K562 (cell line): Measurements from ENCODE around the gene HEATR3. TPM values are rescaled to one million over a fixed set of nuclear protein-coding genes. Genes with fewer than 3 reads are reported as not detected.

Source experiments
- ETV6 ChIP-seq, 3 experiments: fragments of 150-350 bp in 1 of 3; sonication (generic) in 1 of 3; formaldehyde crosslinking in 1 of 3; IDR thresholded peaks; 2 replicates each; pipeline versions ENCODE4 v1.6.1 to v1.8.0; 2014 to 2022; ENCODE audit warnings: borderline replicate concordance in 2 of 3, low read depth in 2 of 3, antibody characterized with exemption in 1 of 3, low read length in 1 of 3, mild to moderate bottlenecking in 1 of 3, missing genetic modification reagents in 1 of 3
- FOXK1 ChIP-seq: sonication (generic); formaldehyde crosslinking; IDR thresholded peaks from 2 replicates; pipeline ENCODE4 v1.8.0; 2022; ENCODE audit warnings: missing genetic modification reagents, mild to moderate bottlenecking, borderline replicate concordance
- NONO ChIP-seq, 2 experiments: fragments of 200-400 bp in 1 of 2; fragments of 450-650 bp in 1 of 2; formaldehyde crosslinking in 1 of 2; IDR thresholded peaks; 2 replicates each; pipeline ENCODE4 v1.6.1; 2017; ENCODE audit warnings: low read depth in 2 of 2, mild to moderate bottlenecking in 2 of 2, moderate library complexity in 2 of 2, low read length in 1 of 2
- NR4A1 ChIP-seq, 2 experiments: fragments of 250-450 bp in 1 of 2; fragments of 450-650 bp in 1 of 2; sonication (Bioruptor Pico) in 1 of 2; IDR thresholded peaks; 2 replicates each; pipeline versions ENCODE4 v1.4.0 to v1.6.1; 2016 to 2020; ENCODE audit warnings: mild to moderate bottlenecking in 2 of 2, missing compliant biosample characterization in 1 of 2, missing genetic modification characterization in 1 of 2, moderate library complexity in 1 of 2
- RBFOX2 ChIP-seq: fragments of 200-400 bp; formaldehyde crosslinking; IDR thresholded peaks from 2 replicates; pipeline ENCODE4 v1.6.1; 2017; ENCODE audit warnings: low read depth, mild to moderate bottlenecking, low read length, moderate library complexity
- RBM34 ChIP-seq: fragments of 200-400 bp; formaldehyde crosslinking; IDR thresholded peaks from 2 replicates; pipeline ENCODE4 v1.6.1; 2018; ENCODE audit warnings: low read length, borderline replicate concordance; ENCODE audit not compliant: insufficient read depth
- SAFB ChIP-seq: fragments of 200-400 bp; formaldehyde crosslinking; IDR thresholded peaks from 2 replicates; pipeline ENCODE4 v1.6.1; 2017; ENCODE audit warnings: low read depth, low read length, borderline replicate concordance
- ZNF175 ChIP-seq: fragments of 200-800 bp; sonication (Bioruptor generic); IDR thresholded peaks from 2 replicates; pipeline ENCODE4 v1.6.1; 2016; ENCODE audit warnings: low read depth, mild to moderate bottlenecking, missing genetic modification characterization, missing compliant biosample characterization
- ZNF23 ChIP-seq: fragments of 250-450 bp; sonication (Bioruptor Pico); IDR thresholded peaks from 2 replicates; pipeline ENCODE4 v1.4.0; 2020; ENCODE audit warnings: mild to moderate bottlenecking
- ZNF24 ChIP-seq: fragments of 450-650 bp; IDR thresholded peaks from 2 replicates; pipeline ENCODE4 v1.6.1; 2016
- ZNF584 ChIP-seq: fragments of 200-800 bp; sonication (Bioruptor generic); IDR thresholded peaks from 2 replicates; pipeline ENCODE4 v1.6.1; 2016; ENCODE audit warnings: low read depth, mild to moderate bottlenecking, missing genetic modification characterization, missing compliant biosample characterization
- polyA plus RNA-seq, 8 experiments: library from polyadenylated mRNA; depleted of rRNA in 4 of 8; stranded (reverse) in 5 of 8; unstranded in 3 of 8; fragments of >200 nt; fragmentation: Nextera tagmentation in 2 of 8; fragmentation: Illumina TruSeq in 1 of 8; extraction: Ambion mirVana in 2 of 8; extraction: Trizol in 1 of 8; gene quantifications; 2 replicates each; pipeline versions ENCODE4 v1.2.1 to v1.2.3, GENCODE V29; 2011 to 2014; ENCODE audit warnings: inconsistent platforms in 1 of 8, missing spikeins in 1 of 8
- total RNA-seq, 7 experiments: library from RNA; depleted of rRNA in 6 of 7; stranded (reverse); fragments of >200 nt in 6 of 7; fragmentation: Illumina TruSeq in 2 of 7; extraction: Trizol in 2 of 7; gene quantifications; 2 replicates each; pipeline versions ENCODE4 v1.2.1 to v1.2.3, GENCODE V29; 2011 to 2021; ENCODE audit warnings: low replicate concordance in 1 of 7
- TF ChIP-seq, protein P1 (sequence below): sonication (generic); formaldehyde crosslinking; IDR thresholded peaks from 2 replicates; pipeline ENCODE4 v1.8.0; 2022; ENCODE audit warnings: missing genetic modification reagents, mild to moderate bottlenecking, moderate library complexity, borderline replicate concordance
- TF ChIP-seq, protein P2 (sequence below), 2 experiments: IDR thresholded peaks; 2 replicates each; pipeline ENCODE4 v1.6.1; 2011; ENCODE audit warnings: borderline replicate concordance in 1 of 2, control low read depth in 1 of 2, low read depth in 1 of 2, low read length in 1 of 2, mild to moderate bottlenecking in 1 of 2, mixed read lengths in 1 of 2, moderate library complexity in 1 of 2; ENCODE audit not compliant: insufficient read depth in 1 of 2, insufficient read length in 1 of 2, poor library complexity in 1 of 2, severe bottlenecking in 1 of 2; ENCODE audit errors: extremely low read depth in 1 of 2
- TF ChIP-seq, protein P3 (sequence below), 2 experiments: IDR thresholded peaks; 2 replicates each; pipeline ENCODE4 v1.6.1; 2012; ENCODE audit warnings: improper control_type of control experiment in 2 of 2, low read depth in 2 of 2, low read length in 2 of 2, borderline replicate concordance in 1 of 2
- TF ChIP-seq, protein P4 (sequence below): IDR thresholded peaks from 3 replicates; pipeline ENCODE4 v1.6.1; 2011; ENCODE audit warnings: borderline replicate concordance, mild to moderate bottlenecking, moderate library complexity; ENCODE audit not compliant: insufficient read length; ENCODE audit errors: extremely low read depth

Gene HEATR3
- total and polyA plus RNA-seq, 9 of the 15 experiments (the other 6 are each of a cell fraction or from before 2014, with no cell fraction given), result 1.7 to 30.2 (median 18.8) TPM

DNA sequence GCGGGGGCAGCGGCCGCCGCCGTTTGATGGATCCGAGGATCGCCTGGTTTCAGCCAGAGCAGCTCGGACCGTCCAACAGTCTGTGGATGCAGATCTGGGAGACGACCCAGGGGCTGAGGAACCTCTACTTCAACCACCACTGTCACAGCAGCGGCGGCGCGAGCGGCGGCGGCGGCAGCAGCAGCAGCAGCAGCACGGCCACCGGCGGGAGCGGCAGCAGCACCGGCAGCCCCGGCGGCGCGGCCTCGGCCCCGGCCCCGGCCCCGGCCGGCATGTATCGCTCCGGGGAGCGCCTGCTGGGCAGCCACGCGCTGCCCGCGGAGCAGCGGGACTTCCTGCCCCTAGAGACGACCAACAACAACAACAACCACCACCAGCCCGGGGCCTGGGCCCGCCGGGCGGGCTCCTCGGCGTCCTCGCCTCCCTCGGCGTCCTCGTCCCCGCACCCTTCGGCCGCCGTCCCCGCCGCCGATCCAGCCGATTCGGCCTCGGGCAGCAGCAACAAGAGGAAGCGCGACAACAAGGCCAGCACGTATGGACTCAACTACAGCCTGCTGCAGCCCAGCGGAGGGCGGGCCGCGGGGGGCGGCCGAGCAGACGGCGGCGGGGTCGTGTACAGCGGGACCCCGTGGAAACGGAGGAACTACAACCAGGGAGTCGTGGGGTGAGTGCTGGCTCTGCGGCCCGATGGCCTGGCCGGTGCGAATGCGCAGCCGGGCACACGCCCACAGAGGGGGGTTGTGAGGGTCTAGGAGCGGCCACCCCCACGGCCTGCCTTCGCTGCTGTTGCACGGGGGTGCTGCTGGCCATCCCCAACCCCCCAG, 88.0 kb downstream of the HEATR3 start (continued):
- TF ChIP-seq SAFB (0 out of 2 replicates have a peak, but pooled peaks have one; percentile 29), ZNF175 (CRISPR knock-in tag) (no peak), ZNF23 (CRISPR knock-in tag) (no peak), RBFOX2 (peak; percentile 67), ETV6 (IDR thresholded peaks at IDR 0.05; ENCODE audit: borderline replicate concordance in 1 of 2, low read depth in 2 of 2, low read length in 1 of 2) (no peak), ETV6 (CRISPR knock-in tag; IDR thresholded peaks at IDR 0.05; ENCODE audit: borderline replicate concordance) (no peak), ZNF584 (CRISPR knock-in tag) (no peak), ZNF24 (0 out of 2 replicates have a peak, but pooled peaks have one; percentile 2), NR4A1 (CRISPR knock-in tag; IDR thresholded peaks at IDR 0.05) (0 out of 2 replicates have a peak, but pooled peaks have one; percentile 18), NR4A1 (tag; IDR thresholded peaks at IDR 0.05) (no peak), NONO (IDR thresholded peaks at IDR 0.05; ENCODE audit: low read depth in 2 of 2, low read length in 1 of 2) (0 out of 4 replicates have a peak, but pooled peaks of 1 of the 2 experiments have one; percentile 22), RBM34 (0 out of 2 replicates have a peak, but pooled peaks have one; percentile 44), FOXK1 (CRISPR knock-in tag) (0 out of 2 replicates have a peak, but pooled peaks have one; percentile 23)
- TF ChIP-seq, protein P1, sequence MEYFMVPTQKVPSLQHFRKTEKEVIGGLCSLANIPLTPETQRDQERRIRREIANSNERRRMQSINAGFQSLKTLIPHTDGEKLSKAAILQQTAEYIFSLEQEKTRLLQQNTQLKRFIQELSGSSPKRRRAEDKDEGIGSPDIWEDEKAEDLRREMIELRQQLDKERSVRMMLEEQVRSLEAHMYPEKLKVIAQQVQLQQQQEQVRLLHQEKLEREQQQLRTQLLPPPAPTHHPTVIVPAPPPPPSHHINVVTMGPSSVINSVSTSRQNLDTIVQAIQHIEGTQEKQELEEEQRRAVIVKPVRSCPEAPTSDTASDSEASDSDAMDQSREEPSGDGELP, result peak; percentile 12; the same call in 1 of the 2 replicates
- TF ChIP-seq, protein P2, sequence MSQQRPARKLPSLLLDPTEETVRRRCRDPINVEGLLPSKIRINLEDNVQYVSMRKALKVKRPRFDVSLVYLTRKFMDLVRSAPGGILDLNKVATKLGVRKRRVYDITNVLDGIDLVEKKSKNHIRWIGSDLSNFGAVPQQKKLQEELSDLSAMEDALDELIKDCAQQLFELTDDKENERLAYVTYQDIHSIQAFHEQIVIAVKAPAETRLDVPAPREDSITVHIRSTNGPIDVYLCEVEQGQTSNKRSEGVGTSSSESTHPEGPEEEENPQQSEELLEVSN (IDR thresholded peaks at IDR 0.05; ENCODE audit: borderline replicate concordance in 1 of 2, extremely low read depth in 1 of 2, insufficient read depth in 1 of 2, insufficient read length in 1 of 2, low read depth in 1 of 2, low read length in 1 of 2, poor library complexity in 1 of 2, severe bottlenecking in 1 of 2), result peak in 1 of 2 experiments; percentile 11
- TF ChIP-seq, protein P3, sequence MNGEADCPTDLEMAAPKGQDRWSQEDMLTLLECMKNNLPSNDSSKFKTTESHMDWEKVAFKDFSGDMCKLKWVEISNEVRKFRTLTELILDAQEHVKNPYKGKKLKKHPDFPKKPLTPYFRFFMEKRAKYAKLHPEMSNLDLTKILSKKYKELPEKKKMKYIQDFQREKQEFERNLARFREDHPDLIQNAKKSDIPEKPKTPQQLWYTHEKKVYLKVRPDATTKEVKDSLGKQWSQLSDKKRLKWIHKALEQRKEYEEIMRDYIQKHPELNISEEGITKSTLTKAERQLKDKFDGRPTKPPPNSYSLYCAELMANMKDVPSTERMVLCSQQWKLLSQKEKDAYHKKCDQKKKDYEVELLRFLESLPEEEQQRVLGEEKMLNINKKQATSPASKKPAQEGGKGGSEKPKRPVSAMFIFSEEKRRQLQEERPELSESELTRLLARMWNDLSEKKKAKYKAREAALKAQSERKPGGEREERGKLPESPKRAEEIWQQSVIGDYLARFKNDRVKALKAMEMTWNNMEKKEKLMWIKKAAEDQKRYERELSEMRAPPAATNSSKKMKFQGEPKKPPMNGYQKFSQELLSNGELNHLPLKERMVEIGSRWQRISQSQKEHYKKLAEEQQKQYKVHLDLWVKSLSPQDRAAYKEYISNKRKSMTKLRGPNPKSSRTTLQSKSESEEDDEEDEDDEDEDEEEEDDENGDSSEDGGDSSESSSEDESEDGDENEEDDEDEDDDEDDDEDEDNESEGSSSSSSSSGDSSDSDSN (IDR thresholded peaks at IDR 0.05; ENCODE audit: borderline replicate concordance in 1 of 2, low read depth in 2 of 2, low read length in 2 of 2), result peak in 1 of 2 experiments; percentile 75; a peak in 1 of 4 replicates
- TF ChIP-seq, protein P4, sequence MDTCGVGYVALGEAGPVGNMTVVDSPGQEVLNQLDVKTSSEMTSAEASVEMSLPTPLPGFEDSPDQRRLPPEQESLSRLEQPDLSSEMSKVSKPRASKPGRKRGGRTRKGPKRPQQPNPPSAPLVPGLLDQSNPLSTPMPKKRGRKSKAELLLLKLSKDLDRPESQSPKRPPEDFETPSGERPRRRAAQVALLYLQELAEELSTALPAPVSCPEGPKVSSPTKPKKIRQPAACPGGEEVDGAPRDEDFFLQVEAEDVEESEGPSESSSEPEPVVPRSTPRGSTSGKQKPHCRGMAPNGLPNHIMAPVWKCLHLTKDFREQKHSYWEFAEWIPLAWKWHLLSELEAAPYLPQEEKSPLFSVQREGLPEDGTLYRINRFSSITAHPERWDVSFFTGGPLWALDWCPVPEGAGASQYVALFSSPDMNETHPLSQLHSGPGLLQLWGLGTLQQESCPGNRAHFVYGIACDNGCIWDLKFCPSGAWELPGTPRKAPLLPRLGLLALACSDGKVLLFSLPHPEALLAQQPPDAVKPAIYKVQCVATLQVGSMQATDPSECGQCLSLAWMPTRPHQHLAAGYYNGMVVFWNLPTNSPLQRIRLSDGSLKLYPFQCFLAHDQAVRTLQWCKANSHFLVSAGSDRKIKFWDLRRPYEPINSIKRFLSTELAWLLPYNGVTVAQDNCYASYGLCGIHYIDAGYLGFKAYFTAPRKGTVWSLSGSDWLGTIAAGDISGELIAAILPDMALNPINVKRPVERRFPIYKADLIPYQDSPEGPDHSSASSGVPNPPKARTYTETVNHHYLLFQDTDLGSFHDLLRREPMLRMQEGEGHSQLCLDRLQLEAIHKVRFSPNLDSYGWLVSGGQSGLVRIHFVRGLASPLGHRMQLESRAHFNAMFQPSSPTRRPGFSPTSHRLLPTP, result no peak
